ENCODE results near the gene LAMA2.

LAMA2 gene

DNA sequence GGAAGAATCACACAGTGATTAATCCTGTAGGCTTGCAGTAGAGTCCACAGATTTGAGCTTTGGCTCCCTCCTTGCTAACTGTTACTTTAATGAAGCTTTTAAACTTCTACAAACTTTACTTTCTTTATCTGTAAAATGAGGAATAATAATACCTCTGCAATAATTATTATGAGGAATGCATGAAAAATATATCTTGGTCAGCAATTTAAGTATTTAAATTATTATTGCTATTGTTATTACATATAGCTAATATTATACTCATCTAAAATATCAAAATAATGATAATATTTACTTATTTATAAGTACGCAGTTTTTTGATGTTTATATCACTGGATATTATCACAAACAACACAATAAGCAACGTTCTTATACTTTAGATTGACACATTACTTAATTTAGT is 38.3 kb upstream of the LAMA2 start:
- no peak for TF ChIP-seq CTCF (conservative IDR thresholded peaks at IDR 0.05; ENCODE audit: low read length)
- no peak for TF ChIP-seq EZH2phosphoT487 (IDR thresholded peaks at IDR 0.05; ENCODE audit: borderline replicate concordance)
- Histone ChIP-seq H2AFZ (ENCODE audit: low read length) (no peak overlapping the region), H3K27me3 (ENCODE audit: insufficient read depth, low read length, poor library complexity, severe bottlenecking) (no peaks in the 10 kb centered on the region), H3K79me2 (ENCODE audit: insufficient read depth, low read length) (no peaks in the 10 kb centered on the region), H3K4me2 (ENCODE audit: low read depth, low read length, poor library complexity, severe bottlenecking) (no peak overlapping the region), H3K4me1 (ENCODE audit: insufficient read depth, low read length, poor library complexity, severe bottlenecking) (no peaks in the 10 kb centered on the region), H3K4me3 (ENCODE audit: low read length, poor library complexity, severe bottlenecking) (no peak overlapping the region), H3F3A (ENCODE audit: low read depth) (no peaks in the 10 kb centered on the region), H3K9ac (ENCODE audit: low read depth, low read length, poor library complexity, severe bottlenecking) (no peak overlapping the region), H3K36me3 (ENCODE audit: insufficient read depth, low read length) (no peaks in the 10 kb centered on the region), H3K9me3 (ENCODE audit: insufficient read depth, low read depth, low read length) (no peaks in the 10 kb centered on the region), H4K20me1 (ENCODE audit: insufficient read depth, low read length, poor library complexity, severe bottlenecking) (no peaks in the 10 kb centered on the region), H3K9me2 (replicated peaks; ENCODE audit: low read depth, low read length) (no peaks in the 10 kb centered on the region)

DNA sequence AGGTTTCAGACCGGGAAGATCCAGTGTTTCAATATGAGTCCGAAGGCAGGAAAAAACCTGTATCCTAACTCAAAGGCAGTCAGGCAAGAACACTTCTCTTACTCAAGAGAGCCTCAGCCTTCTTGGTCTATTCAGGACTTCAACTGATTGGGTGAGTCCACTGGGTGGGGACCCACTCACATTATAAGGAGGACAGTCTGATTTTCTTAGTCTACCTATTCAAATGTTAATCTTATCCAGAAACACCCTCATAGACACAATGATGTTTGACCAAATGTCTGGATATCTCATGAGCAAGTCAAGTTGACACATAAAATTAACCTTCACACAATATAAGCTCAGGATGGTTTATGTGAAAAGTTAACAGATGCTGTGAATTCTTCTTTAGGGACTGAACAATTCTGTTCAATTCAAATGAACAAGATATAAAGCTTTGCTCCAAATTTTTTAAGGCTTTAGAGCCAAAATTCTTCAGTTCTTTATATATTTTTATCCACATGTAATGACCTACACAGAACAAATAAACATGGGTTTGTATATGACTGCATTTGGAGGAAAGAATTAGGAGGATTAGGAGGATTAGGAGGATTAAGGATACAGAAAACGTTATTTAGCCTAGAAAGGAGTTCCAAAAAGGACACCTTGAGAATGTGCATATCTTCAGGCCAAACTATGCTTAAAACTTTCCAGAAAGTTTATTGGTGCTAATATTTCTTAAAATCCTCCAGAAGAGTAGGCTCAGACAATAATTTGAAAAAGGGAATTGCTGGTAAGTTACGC is 35.3 kb upstream of the LAMA2 start:
- Histone ChIP-seq H3K4me2 (ENCODE audit: low read depth, low read length, poor library complexity, severe bottlenecking) (no peak overlapping the region), H3K36me3 (ENCODE audit: insufficient read depth, low read length) (no peaks in the 10 kb centered on the region), H3K4me1 (ENCODE audit: insufficient read depth, low read length, poor library complexity, severe bottlenecking) (no peaks in the 10 kb centered on the region), H4K20me1 (ENCODE audit: insufficient read depth, low read length, poor library complexity, severe bottlenecking) (no peaks in the 10 kb centered on the region), H3K9ac (ENCODE audit: low read depth, low read length, poor library complexity, severe bottlenecking) (no peak overlapping the region), H2AFZ (ENCODE audit: low read length) (no peak overlapping the region), H3K79me2 (ENCODE audit: insufficient read depth, low read length) (no peaks in the 10 kb centered on the region), H3K27me3 (ENCODE audit: insufficient read depth, low read length, poor library complexity, severe bottlenecking) (no peaks in the 10 kb centered on the region), H3K4me3 (ENCODE audit: low read length, poor library complexity, severe bottlenecking) (no peak overlapping the region), H3K9me3 (ENCODE audit: insufficient read depth, low read depth, low read length) (no peaks in the 10 kb centered on the region), H3K9me2 (replicated peaks; ENCODE audit: low read depth, low read length) (no peaks in the 10 kb centered on the region), H3F3A (ENCODE audit: low read depth) (no peaks in the 10 kb centered on the region)
- no peak for TF ChIP-seq CTCF (conservative IDR thresholded peaks at IDR 0.05; ENCODE audit: low read length)
- TF ChIP-seq EZH2phosphoT487 (IDR thresholded peaks at IDR 0.05; ENCODE audit: borderline replicate concordance) = no peak

DNA sequence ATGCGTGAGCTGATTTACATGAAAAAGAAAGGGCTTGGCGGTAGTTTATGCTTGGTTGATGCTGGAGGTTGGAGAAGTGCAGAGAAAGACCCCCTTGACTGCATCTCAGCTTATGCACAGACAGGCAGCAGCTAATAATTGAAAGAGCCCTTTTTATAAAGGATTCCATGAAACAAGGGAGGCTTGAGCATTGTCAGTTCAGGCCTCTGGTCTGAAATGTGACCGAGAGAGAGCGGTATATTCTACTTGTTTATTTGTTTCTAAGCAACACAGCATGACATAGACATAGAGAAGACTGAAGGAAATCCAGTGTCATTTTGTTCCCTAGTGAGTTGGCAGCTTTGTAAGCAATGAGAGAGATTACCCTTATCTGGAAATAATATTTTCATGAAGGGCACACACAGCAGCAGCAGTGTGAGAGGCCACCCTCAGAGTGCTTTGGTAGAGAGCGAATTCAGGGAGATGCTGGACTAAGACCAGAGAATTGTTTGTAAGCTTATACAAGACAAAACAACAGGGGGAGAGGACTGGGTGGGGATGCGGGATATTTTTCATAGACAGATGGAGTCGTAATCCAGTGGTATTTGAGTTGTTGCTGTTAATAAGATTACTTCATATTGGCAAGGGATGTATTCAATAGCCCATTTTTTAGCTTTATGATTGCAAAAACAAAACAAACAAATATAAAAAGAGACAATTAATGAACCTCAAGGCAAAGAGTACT is 34.6 kb upstream of the LAMA2 start:
- no peak overlapping the region for H3K4me2 ChIP-seq (ENCODE audit: low read depth, low read length, poor library complexity, severe bottlenecking)
- TF ChIP-seq CTCF (conservative IDR thresholded peaks at IDR 0.05; ENCODE audit: low read length) (no peak), EZH2phosphoT487 (IDR thresholded peaks at IDR 0.05; ENCODE audit: borderline replicate concordance) (no peak)

More for the DNA sequence above, 34.6 kb upstream of the LAMA2 start:
- no peak overlapping the region for H3K4me3 ChIP-seq (ENCODE audit: low read length, poor library complexity, severe bottlenecking)
- H3K79me2 ChIP-seq (ENCODE audit: insufficient read depth, low read length) = no peaks in the 10 kb centered on the region
- H3F3A ChIP-seq (ENCODE audit: low read depth) = no peaks in the 10 kb centered on the region
- no peaks in the 10 kb centered on the region for H3K4me1 ChIP-seq (ENCODE audit: insufficient read depth, low read length, poor library complexity, severe bottlenecking)
- no peak overlapping the region for H3K9ac ChIP-seq (ENCODE audit: low read depth, low read length, poor library complexity, severe bottlenecking)
- no peaks in the 10 kb centered on the region for H3K9me3 ChIP-seq (ENCODE audit: insufficient read depth, low read depth, low read length)
- H2AFZ ChIP-seq (ENCODE audit: low read length) = no peak overlapping the region
- no peaks in the 10 kb centered on the region for H3K36me3 ChIP-seq (ENCODE audit: insufficient read depth, low read length)
- no peaks in the 10 kb centered on the region for H3K9me2 ChIP-seq (replicated peaks; ENCODE audit: low read depth, low read length)
- no peaks in the 10 kb centered on the region for H3K27me3 ChIP-seq (ENCODE audit: insufficient read depth, low read length, poor library complexity, severe bottlenecking)
- no peaks in the 10 kb centered on the region for H4K20me1 ChIP-seq (ENCODE audit: insufficient read depth, low read length, poor library complexity, severe bottlenecking)
